Fibroblast of the aortic adventitia (primary cell): Measurements from ENCODE around the gene ELMO1. TPM values are rescaled to one million over a fixed set of nuclear protein-coding genes. Genes with fewer than 3 reads are reported as not detected.

ENCODE experiments used
- DNase-seq: peaks from one replicate; pipeline ENCODE4 v3.0.0-alpha.2; 2010; ENCODE audit warnings: low read depth
- H3K4me3 ChIP-seq: 2 replicates; pipeline ENCODE4 v1.5.1; 2011; ENCODE audit warnings: low read depth, mild to moderate bottlenecking, control low read depth, low read length, moderate library complexity
- total RNA-seq: library from RNA; depleted of rRNA; stranded (reverse); fragments of >200 nt; gene quantifications from 2 replicates; pipeline ENCODE4 v1.2.3, GENCODE V29; 2012; ENCODE audit warnings: low replicate concordance
- TF ChIP-seq, protein P1 (sequence below): IDR thresholded peaks from 2 replicates; pipeline ENCODE4 v1.5.1; 2011; ENCODE audit warnings: mild to moderate bottlenecking, low read length, control low read depth, inconsistent platforms; ENCODE audit not compliant: insufficient read depth

The ELMO1 gene
- total RNA-seq, 1 donor, result 1.3 TPM

GRCh38 chr7:37353949-37354655 lies 94.6 kb downstream of the ELMO1 start:
- no peak for DNase-seq
- H3K4me3 ChIP-seq, result no peak overlapping the region
- TF ChIP-seq, protein P1, sequence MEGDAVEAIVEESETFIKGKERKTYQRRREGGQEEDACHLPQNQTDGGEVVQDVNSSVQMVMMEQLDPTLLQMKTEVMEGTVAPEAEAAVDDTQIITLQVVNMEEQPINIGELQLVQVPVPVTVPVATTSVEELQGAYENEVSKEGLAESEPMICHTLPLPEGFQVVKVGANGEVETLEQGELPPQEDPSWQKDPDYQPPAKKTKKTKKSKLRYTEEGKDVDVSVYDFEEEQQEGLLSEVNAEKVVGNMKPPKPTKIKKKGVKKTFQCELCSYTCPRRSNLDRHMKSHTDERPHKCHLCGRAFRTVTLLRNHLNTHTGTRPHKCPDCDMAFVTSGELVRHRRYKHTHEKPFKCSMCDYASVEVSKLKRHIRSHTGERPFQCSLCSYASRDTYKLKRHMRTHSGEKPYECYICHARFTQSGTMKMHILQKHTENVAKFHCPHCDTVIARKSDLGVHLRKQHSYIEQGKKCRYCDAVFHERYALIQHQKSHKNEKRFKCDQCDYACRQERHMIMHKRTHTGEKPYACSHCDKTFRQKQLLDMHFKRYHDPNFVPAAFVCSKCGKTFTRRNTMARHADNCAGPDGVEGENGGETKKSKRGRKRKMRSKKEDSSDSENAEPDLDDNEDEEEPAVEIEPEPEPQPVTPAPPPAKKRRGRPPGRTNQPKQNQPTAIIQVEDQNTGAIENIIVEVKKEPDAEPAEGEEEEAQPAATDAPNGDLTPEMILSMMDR, result no peak

GRCh38 chr7:37352974-37353948 lies 95.4 kb downstream of the ELMO1 start:
- no peak overlapping the region for H3K4me3 ChIP-seq
- TF ChIP-seq, protein P1, result no peak
- no peak for DNase-seq

DNA sequence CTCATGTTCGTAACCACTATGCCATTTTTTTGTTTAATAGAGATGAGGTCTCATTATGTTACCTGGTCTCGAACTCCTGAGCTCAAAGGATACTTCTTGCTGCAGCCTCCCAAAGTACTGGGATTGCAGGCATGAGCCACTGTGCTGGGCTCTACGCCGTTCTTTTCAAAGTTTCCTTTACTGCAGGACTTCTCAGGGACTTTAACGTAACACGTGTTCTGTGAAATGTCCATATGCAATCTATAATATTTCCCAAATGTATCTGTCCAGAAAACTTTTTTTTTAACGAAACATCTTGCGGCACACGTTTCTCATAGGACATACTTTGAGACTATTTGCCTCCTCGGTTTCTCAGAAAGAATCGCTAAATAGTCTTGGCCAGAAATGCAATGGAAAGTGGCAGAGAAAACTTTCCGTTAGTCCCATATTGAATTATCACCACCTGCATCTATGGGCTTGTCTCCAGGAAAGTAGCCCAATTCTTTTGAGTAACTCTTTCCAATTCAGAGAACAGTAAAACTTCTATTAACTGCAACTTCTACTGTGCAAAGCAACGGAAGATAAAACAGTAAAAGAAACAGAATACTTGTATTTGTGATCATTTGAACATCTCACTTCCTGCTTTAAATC lies 96.3 kb downstream of the ELMO1 start:
- TF ChIP-seq, protein P1, result no peak
- DNase-seq, result no peak
- H3K4me3 ChIP-seq, result no peak overlapping the region

DNA sequence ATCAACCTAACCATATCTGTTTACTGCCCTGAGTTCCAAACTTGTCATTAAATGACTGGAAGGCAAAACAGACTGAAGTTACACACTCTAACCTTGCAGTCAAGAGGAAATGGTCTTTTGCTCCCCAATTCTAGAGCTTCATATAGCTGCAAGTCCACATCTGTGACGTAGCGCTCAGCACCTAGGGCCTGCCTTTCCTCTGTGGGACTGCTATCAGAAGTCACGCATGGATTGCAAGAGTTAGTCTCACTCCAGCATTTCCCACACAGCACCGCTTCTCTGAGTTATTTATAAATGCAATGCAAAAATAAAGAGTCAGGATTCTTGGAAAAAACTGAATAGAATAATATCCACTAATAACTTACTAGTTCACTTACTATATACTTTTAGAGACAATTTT lies 96.9 kb downstream of the ELMO1 start:
- H3K4me3 ChIP-seq, result no peak overlapping the region
- TF ChIP-seq, protein P1, result no peak
- DNase-seq, result no peak

- no peak for DNase-seq
- TF ChIP-seq, protein P1, result no peak
- H3K4me3 ChIP-seq, result no peak overlapping the region
Observed at GRCh38 chr7:37349979-37350590, 98.6 kb downstream of the ELMO1 start.

DNA sequence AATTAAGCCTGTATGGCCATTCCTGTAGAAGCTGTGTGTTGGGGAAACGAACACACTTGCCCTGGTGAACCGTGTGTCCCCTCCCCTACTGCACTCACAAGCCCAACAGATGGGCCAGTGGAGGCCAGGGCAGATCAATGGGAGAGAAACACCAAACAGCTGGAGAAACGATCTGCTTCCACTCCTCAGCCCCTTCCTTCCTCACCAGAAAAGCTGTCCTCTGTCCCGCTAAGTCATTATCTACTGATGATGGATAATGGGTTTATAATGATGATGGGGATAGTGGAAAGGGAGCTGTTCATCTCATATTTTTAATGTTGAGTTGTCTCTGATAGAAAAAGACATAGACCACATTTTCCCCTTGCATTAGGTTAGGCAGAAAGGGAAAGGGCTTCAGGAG lies 99.7 kb downstream of the ELMO1 start:
- no peak overlapping the region for H3K4me3 ChIP-seq
- DNase-seq, result no peak
- TF ChIP-seq, protein P1, result no peak
